H1 (cell line): ENCODE data around the gene FAM24A.
"Not testable (repeated sequence)": the region's sequence is repeated elsewhere in the genome, so short reads cannot be mapped to it uniquely, and the experiment has no call there.

ENCODE experiments used
- BRCA1 ChIP-seq: IDR thresholded peaks from 2 replicates; pipeline ENCODE4 v1.6.1; 2012; ENCODE audit warnings: low read depth, low read length, improper control_type of control experiment
- CBX8 ChIP-seq: fragments of 300-800, 300-1000 bp; sonication (generic); IDR thresholded peaks from 2 replicates; pipeline ENCODE4 v1.7.1; 2016; ENCODE audit warnings: low read depth, low read length, borderline replicate concordance
- EP300 ChIP-seq, 2 experiments: IDR thresholded peaks; 1 replicate in 1 of 2; 2 replicates in 1 of 2; pipeline ENCODE4 v1.6.1; 2011 to 2012; ENCODE audit warnings: low read depth in 2 of 2, low read length in 2 of 2, mild to moderate bottlenecking in 2 of 2, borderline replicate concordance in 1 of 2, inconsistent platforms in 1 of 2, moderate library complexity in 1 of 2
- EZH2 ChIP-seq: fragments of 200-600 bp; sonication (generic); IDR thresholded peaks from 2 replicates; pipeline ENCODE4 v1.7.1; 2012; ENCODE audit warnings: low read depth, mild to moderate bottlenecking, moderate library complexity, low read length, inconsistent platforms; ENCODE audit not compliant: severe bottlenecking
- FOSL1 ChIP-seq: IDR thresholded peaks from 2 replicates; pipeline ENCODE4 v1.6.1; 2011; ENCODE audit warnings: mild to moderate bottlenecking, low read depth, low read length, moderate library complexity; ENCODE audit not compliant: insufficient read depth
- KDM1A ChIP-seq: fragments of 200-600, 300-600 bp; sonication (generic); IDR thresholded peaks from 2 replicates; pipeline ENCODE4 v1.7.1; 2016; ENCODE audit warnings: mild to moderate bottlenecking, low read length, borderline replicate concordance
- KDM4A ChIP-seq: IDR thresholded peaks from one replicate; pipeline ENCODE4 v1.7.1; 2012; ENCODE audit warnings: low read depth, mild to moderate bottlenecking, moderate library complexity, low read length, inconsistent platforms; ENCODE audit not compliant: severe bottlenecking
- POLR2AphosphoS5 ChIP-seq: IDR thresholded peaks from 2 replicates; pipeline ENCODE4 v1.6.1; 2011; ENCODE audit warnings: low read depth, low read length
- RAD21 ChIP-seq, 2 experiments: IDR thresholded peaks in 1 of 2; conservative IDR thresholded peaks in 1 of 2; 2 replicates each; pipeline ENCODE4 v1.6.1; 2011; ENCODE audit warnings: low read depth in 2 of 2, low read length in 2 of 2, improper control_type of control experiment in 1 of 2, inconsistent platforms in 1 of 2, mild to moderate bottlenecking in 1 of 2, moderate library complexity in 1 of 2
- SRF ChIP-seq: IDR thresholded peaks from 2 replicates; pipeline ENCODE4 v1.6.1; 2011; ENCODE audit warnings: mild to moderate bottlenecking, low read depth, low read length, moderate library complexity
- SUZ12 ChIP-seq: fragments of 200-600 bp; sonication (generic); IDR thresholded peaks from 2 replicates; pipeline ENCODE4 v1.6.1; 2012; ENCODE audit warnings: mild to moderate bottlenecking, inconsistent platforms, low read length, moderate library complexity, mixed read lengths
- ZNF274 ChIP-seq: IDR thresholded peaks from 2 replicates; pipeline ENCODE4 v1.7.0; 2012; ENCODE audit warnings: low read length, borderline replicate concordance; ENCODE audit errors: extremely low read depth
- TF ChIP-seq, protein P1 (sequence below), 3 experiments: IDR thresholded peaks; 1 replicate in 2 of 3; 2 replicates in 1 of 3; pipeline versions ENCODE4 v1.5.1 to v1.6.1; 2011; ENCODE audit warnings: low read length in 3 of 3, mild to moderate bottlenecking in 3 of 3, inconsistent platforms in 2 of 3, low read depth in 1 of 3, moderate library complexity in 1 of 3; ENCODE audit not compliant: insufficient read depth in 1 of 3; ENCODE audit errors: control extremely low read depth in 1 of 3
- TF ChIP-seq, protein P2 (sequence below): IDR thresholded peaks from 2 replicates; pipeline ENCODE4 v1.6.1; 2012; ENCODE audit warnings: inconsistent platforms

DNA sequence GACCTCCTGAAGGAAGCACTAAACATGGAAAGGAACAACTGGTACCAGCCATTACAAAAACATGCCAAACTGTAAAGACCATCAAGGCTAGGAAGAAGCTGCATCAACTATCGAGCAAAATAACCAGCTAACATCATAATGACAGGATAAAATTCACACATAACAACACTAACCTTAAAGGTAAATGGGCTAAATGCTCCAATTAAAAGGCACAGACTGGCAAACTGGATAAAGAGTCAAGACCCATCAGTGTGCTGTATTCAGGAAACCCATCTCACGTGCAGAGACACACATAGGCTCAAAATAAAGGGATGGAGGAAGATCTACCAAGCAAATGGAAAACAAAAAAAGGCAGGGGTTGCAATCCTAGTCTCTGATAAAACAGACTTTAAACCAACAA, 41.6 kb upstream of the FAM24A start:
- TF ChIP-seq, protein P1, sequence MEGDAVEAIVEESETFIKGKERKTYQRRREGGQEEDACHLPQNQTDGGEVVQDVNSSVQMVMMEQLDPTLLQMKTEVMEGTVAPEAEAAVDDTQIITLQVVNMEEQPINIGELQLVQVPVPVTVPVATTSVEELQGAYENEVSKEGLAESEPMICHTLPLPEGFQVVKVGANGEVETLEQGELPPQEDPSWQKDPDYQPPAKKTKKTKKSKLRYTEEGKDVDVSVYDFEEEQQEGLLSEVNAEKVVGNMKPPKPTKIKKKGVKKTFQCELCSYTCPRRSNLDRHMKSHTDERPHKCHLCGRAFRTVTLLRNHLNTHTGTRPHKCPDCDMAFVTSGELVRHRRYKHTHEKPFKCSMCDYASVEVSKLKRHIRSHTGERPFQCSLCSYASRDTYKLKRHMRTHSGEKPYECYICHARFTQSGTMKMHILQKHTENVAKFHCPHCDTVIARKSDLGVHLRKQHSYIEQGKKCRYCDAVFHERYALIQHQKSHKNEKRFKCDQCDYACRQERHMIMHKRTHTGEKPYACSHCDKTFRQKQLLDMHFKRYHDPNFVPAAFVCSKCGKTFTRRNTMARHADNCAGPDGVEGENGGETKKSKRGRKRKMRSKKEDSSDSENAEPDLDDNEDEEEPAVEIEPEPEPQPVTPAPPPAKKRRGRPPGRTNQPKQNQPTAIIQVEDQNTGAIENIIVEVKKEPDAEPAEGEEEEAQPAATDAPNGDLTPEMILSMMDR (IDR thresholded peaks at IDR 0.05; ENCODE audit: control extremely low read depth in 1 of 3, insufficient read depth in 1 of 3, low read depth in 1 of 3, low read length in 3 of 3): not testable (repeated sequence)
- not testable (repeated sequence) for TF ChIP-seq RAD21 (IDR thresholded peaks at IDR 0.05 in 1 of 2, conservative IDR thresholded peaks at IDR 0.05 in 1 of 2; ENCODE audit: low read depth in 2 of 2, low read length in 2 of 2); FOSL1; EZH2; SUZ12; SRF; KDM1A; KDM4A; CBX8; BRCA1; POLR2AphosphoS5; EP300 (IDR thresholded peaks at IDR 0.05; ENCODE audit: borderline replicate concordance in 1 of 2, low read depth in 2 of 2, low read length in 2 of 2); ZNF274
- TF ChIP-seq, protein P2, sequence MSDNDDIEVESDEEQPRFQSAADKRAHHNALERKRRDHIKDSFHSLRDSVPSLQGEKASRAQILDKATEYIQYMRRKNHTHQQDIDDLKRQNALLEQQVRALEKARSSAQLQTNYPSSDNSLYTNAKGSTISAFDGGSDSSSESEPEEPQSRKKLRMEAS: not testable (repeated sequence)
